NOMO-1 (cell line): ENCODE data around the gene KCNG4.
A peak's percentile ranks its signal among the peaks of the same experiment; 100 is the strongest.
"Not testable (repeated sequence)": the region's sequence is repeated elsewhere in the genome, so short reads cannot be mapped to it uniquely, and the experiment has no call there.

Experiments used
- DNase-seq, 2 experiments: peaks; one replicate each; lab custom pipeline; 2025; ENCODE audit not compliant: unreplicated experiment in 2 of 2; lab: John Stamatoyannopoulos, UW

KCNG4 gene

DNA sequence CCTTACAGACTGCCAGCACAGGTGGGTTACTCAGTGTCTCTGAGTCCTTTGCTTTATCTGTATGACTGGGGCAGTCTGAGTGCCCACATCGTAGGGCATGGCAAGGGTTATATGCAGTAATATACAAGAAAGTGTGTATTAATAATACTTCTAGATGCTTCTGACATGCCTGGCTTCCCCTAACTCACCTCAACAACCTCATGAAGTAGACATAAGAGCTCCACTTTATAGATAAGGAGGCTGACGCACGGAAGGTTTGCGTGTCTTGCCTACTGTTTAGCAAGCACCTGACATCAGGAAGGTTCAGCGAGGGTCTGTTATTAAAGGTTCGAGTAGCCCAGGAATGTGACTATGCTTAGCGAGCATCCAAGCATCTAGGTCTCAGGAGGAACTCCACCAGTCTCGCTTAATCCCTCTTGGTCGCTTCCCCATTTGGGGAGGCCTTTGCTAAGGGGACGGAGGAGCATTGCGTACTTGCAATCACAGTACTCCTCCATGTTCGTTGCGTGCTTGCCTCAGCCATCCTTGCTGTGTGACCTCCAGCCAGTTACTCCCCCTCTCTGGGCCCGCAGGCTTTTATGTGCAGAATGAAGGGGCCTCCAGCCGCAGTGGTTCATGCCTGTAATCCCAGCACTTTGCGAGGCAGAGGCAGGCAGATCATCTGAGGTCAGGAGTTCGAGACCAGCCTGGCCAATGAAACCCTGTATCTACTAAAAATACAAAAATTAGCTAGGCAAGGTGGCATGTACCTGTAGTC is 1.6 kb downstream of the KCNG4 start:
- DNase-seq: no peak

DNA sequence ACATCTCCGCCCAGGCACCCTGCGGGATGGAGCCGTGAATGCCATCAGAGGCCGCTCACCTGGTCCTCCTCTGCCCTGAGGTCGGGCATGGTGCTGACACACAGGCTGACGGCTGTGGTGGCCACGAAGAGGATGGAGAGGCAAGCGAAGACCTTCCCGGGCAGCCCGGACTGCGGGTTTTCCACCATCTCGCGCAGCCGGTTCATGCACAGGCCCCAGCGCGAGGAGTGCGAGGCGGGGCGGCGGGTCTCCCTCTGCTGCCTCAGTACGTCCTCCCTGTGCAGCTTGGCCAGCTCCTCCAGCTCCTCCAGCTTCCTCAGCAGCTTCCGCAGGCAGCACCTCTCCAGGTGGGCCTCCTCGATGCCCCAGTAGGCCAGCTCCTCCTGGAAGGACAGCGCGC is 3.1 kb downstream of the KCNG4 start:
- no peak for DNase-seq

DNA sequence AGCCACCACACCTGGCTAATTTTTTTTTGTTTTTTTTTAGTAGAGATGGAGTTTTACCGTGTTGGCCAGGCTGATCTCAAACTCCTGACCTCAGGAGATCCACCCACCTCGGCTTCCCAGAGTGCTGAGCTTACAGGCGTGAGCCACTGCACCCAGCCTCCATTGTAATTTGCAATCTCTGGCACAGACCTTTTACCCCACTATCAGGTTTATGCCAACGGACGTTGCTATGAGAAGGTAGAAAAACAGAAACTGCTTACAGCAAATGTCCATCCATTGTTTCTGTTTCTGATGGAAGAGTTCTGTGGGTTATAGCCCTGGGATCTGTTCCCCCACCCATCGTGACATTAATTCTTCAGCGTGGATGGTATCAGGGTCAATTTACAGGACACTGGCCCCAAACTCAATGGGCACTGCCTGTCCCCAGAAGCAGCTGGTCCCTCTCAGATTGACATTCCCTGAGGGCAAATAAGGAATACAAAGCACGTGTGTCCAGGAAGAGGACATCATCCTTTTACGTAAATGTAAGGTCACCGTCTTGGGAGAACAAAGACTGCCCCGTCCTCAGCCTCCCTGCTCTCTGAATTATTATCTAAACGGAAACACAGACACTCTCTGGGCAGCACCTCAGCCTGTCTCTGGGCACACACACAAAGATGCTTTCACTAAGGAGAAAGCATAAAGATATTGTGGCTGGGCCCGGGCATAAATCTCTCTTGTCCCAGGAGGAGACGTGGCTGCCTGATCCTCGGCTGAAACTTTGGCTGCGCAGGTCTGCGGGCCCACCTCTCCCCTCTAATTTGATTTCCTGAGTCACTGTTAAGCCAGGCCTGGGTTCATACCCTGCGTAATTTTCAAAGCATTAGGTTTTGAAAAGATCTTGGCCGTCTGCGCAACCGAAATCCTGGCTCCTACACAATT is 5.2 kb downstream of the KCNG4 start:
- DNase-seq: no peak

DNA sequence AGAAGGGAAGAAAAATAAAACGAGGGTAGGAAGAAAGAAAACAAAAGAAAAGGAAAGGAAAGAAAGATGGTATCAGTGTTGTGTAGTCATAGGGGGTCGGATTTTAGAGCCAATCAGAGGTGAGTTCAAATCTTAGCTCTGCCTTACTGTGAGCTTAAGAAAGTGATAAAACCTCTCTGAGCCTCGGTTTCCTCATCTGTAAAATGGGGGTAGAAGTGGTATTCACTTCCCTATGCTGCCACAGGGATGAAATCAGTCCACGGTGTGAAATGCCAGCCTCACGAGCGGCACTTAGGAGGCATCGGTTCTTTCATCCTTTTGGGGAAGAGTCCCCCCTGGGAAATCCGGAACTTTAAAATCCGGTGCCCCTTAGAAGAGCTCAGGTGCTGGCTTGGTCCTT is 6.1 kb downstream of the KCNG4 start:
- no peak for DNase-seq

DNA sequence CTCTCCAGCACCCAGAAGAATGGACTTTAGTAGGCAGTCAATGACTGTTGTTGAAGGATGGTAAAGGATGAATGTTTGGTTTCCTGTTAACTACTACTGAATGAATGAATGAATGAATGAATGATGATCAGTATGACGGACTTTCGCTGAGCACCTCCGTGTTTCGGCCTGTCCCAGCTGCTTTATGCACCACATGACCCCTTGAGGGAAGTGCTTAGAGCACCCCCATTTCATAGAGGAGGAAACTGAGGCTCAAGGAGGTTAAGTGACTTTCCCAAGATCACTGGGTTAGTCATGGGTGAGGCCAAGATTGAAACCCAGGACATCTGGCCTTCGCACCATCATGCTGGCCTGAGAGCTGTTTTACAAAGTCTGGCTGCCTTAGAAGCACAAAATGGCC is 6.8 kb downstream of the KCNG4 start:
- no peak for DNase-seq

DNA sequence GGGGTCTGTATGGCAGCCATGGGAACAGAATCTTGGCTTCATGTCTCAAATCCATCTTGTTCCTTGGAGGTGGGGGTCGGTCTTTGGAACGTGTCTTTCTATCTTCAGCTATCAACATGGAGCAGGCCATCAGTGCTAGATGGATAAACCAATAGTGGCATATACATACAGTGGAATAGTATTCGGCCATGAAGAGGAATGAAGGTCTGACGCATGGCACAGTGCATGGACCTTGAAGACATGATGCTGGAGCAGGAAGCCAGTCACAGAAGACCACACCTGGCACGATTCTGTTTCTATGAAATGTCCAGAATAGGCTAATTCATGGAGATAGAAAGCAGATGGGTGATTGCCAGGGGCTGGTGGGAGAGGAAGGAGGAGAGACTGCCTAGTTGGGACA is 7.8 kb downstream of the KCNG4 start:
- no peak for DNase-seq

GRCh38 chr16:84229471-84229870 is 10.3 kb downstream of the KCNG4 start:
- no peak for DNase-seq

GRCh38 chr16:84228256-84228838 is 11.5 kb downstream of the KCNG4 start:
- DNase-seq: peak in 1 of 2 experiments; percentile 5

- DNase-seq: no peak
Observed at GRCh38 chr16:84227548-84227947, 12.3 kb downstream of the KCNG4 start.

DNA sequence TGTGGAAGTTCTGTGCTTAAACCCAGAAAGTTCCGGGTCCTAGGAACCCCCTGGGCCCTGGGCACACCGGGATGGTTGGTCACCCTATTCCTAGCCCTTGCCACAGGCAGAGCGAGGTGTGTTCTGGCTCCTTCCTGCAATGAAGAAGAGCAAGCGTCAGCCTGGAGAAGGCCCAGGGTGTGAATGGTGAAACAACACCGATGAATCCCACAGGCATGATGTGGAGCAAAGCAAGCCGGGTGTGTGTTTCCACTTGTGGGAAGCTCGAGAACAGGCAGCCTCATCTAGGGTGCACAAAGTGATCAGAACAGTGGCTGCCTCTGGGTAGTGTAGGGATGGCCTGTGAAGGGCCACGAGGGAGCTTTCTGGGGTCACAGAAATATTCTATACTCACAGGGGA is 13.8 kb downstream of the KCNG4 start:
- no peak for DNase-seq

GRCh38 chr16:84225571-84225970 is 14.2 kb downstream of the KCNG4 start:
- DNase-seq: no peak

- DNase-seq: no peak
Observed at GRCh38 chr16:84225126-84225525, 14.7 kb downstream of the KCNG4 start.

DNA sequence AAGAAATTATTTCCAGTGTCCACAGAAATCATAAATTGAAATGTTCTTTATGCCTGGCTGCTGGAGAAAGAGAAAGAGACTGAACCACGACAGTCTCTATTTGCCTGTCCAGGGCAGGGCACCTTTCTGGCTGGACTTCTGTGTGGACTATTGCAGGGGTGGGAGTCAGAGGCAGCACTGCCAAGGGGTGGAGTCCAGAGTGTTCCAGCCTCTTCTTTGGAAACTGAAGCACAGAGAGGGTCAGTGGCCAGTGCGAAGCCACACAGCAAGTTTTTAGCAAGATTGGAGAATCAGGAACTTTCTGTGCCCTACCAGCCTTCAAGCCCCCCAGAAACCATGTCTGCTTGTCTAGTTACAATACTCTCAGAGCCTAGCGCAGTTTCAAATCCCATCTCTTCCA is 15.3 kb downstream of the KCNG4 start:
- DNase-seq: no peak

- DNase-seq: no peak
Observed at GRCh38 chr16:84223456-84223855, 16.4 kb downstream of the KCNG4 start.

DNA sequence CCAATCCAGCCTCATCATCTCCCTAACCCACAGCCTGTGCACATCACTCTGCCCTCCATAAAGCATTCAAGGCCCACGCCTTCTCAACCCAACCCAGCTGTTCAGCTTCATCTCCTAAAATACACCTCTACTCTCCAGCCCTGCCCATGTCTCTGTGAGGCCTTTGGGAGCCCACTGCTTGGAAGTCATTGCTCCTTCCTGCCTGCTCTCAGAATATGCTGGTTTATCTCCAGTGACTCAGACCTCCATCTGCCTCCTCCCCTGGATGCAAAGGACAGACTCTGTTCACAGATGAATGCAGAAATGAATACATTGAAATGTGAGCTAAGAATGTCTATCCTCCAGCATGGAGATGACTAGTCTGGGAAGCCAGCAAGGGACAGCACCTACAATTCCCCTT is 19.0 kb downstream of the KCNG4 start:
- no peak for DNase-seq

GRCh38 chr16:84218956-84219355 is 20.9 kb downstream of the KCNG4 start:
- DNase-seq: no peak

DNA sequence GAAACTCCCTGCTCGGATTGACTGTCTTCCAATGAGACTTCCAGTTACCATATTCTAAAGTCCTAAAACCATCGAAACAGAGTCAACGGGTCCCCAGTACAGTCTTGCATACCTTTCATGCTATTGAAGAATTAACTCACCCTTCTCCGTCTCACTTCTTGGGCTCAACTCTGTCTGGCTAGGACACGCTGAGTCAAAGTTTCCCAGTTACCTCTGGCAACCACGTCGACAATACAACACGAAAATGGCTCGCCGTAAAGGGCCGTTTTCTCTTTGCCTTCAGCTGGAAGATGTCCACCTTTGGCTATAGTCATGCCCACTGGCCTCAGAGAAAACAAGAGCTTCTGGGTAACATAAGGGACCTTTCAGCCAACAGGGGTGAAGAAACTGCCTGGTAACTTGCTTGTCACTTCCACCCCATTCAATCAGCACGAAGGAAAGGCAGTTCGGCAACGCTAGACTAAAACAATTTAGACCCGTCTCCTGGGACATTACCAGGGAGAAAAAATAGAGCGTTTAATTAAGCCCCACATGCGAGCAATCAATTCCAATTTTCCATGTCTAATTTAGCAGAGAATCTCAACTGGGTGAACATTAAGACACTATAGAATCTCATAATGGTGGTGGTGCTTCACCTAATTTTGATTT is 21.5 kb downstream of the KCNG4 start:
- no peak for DNase-seq

DNA sequence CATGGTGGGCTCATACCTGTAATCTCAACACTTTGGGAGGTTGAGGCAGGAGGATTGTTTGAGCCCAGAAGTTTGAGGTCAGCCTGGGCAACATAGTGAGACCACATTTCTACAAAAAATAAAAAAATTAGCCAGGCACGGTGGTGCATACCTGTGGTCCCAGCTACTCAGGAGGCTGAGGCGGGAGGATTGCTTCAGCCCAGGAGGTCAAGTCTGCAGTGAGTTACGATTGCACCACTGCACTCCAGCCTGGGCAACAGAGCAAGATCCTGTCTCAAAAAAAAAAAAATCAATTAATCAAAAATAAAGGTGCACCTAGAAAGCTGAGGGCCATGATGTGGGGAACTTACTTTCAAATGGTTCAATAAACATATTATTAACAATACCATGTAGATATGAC is 23.7 kb downstream of the KCNG4 start:
- not testable (repeated sequence) for DNase-seq

DNA sequence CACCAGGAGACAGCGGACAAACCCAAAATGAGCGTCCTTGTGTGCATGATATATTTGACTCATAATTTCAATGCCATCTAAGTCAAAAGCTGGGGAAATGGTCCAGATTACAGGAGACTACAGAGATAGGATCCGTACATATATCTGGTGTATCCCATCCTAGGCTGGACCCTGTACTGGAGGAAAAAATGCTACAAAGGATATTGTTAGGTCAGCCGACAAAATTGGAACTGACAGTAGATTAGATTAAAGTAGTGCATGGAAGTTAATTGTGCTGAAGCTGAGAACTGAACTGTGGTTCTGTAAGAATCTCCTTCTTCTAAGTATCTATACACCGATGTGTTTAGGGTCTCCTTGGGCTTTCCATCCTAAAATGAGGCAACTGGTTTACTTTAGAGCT is 24.3 kb downstream of the KCNG4 start:
- no peak for DNase-seq

GRCh38 chr16:84214451-84215066 is 25.3 kb downstream of the KCNG4 start:
- peak in 1 of 2 experiments; percentile 23 for DNase-seq

- no peak for DNase-seq
Observed at GRCh38 chr16:84212631-84213030, 27.2 kb downstream of the KCNG4 start.
